HUDEP-2 (cell line): Measurements from ENCODE around the gene LRRC70.
"Not testable (repeated sequence)": the region's sequence is repeated elsewhere in the genome, so short reads cannot be mapped to it uniquely, and the experiment has no call there.

Experiments
- DNase-seq, 76 experiments: peaks; one replicate each; lab custom pipeline; 2025; ENCODE audit not compliant: unreplicated experiment in 76 of 76; lab: John Stamatoyannopoulos, UW

Gene LRRC70, protein sequence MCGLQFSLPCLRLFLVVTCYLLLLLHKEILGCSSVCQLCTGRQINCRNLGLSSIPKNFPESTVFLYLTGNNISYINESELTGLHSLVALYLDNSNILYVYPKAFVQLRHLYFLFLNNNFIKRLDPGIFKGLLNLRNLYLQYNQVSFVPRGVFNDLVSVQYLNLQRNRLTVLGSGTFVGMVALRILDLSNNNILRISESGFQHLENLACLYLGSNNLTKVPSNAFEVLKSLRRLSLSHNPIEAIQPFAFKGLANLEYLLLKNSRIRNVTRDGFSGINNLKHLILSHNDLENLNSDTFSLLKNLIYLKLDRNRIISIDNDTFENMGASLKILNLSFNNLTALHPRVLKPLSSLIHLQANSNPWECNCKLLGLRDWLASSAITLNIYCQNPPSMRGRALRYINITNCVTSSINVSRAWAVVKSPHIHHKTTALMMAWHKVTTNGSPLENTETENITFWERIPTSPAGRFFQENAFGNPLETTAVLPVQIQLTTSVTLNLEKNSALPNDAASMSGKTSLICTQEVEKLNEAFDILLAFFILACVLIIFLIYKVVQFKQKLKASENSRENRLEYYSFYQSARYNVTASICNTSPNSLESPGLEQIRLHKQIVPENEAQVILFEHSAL

GRCh38 chr5:62578540-62578939, at the start of gene LRRC70:
LRRC70 (plus strand) TSS chr5:62578819; CDS start chr5:62579439, 620 bp downstream.
- no peak for DNase-seq

GRCh38 chr5:62533597-62533996, 45.0 kb upstream of the LRRC70 start:
- no peak for DNase-seq

DNA sequence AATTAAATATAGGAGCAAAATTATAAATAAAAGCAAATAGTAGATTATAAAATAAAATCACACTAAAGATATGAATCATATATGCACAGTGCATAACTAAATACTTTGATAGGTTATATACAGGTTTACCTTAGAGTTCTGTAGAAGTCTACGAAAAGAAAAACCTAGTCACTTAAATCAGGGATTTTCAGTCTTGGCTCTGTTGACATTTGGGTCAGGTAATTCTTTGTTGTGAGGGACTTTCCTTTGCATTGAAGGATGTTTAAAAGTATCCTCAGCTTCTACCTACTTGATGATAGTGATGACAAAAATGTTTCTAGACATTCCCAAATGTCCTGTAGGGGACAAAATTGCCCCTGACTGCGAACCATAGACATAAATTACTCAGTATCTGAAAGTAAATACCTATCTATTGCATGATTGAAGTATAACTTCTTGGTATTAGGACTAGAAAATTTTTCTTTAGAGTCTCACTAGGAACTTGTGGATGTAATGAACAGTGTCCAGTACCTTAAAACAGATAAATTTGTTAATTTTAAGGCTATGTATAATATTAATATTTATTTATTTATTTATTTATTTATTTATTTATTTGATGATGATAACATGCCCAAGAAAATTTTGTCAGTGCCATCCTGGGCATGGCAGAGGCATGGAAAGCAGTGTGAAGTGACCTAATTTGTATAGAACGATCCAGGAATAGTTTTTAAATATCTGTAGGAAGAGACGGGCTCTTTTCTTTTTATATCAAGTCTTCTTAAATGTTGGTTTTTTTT, 44.0 kb upstream of the LRRC70 start:
- DNase-seq: no peak

DNA sequence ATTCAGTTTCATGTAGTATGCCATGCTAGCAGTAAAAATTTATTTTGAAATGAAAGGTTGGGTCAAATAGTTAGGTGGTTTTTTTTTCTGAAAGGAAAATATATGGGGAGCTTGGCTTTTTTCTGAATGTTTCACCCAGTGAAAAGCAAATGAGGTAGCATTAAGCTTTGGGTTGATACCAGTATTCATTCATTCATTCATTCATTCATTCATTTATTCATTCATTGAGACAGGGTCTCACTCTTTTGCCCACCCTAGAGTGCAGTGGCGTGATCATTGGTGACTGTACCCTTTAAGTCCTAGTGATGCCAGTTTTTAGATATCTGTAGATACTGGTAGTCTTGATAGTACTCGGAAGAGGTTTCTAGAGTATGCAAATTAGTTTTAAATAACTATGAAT, 42.4 kb upstream of the LRRC70 start:
- no peak for DNase-seq

DNA sequence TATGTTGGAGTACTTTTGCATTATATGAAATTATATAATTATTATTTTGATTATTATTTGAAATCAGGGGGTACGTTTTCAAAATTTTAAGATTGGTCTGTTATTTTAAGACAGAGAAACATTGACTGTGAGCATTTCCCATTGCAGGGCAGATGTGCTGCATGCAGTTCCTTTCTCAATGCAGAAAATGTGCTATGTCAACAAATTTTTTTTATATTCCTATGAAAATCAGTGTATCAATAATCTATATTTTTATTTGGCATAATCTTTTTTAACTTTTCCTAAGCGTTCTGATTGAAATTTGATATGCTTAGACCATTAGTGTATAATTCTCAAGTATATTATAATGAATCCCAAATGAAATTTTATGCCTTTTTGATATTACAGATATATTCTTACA, 41.8 kb upstream of the LRRC70 start:
- DNase-seq: no peak

DNA sequence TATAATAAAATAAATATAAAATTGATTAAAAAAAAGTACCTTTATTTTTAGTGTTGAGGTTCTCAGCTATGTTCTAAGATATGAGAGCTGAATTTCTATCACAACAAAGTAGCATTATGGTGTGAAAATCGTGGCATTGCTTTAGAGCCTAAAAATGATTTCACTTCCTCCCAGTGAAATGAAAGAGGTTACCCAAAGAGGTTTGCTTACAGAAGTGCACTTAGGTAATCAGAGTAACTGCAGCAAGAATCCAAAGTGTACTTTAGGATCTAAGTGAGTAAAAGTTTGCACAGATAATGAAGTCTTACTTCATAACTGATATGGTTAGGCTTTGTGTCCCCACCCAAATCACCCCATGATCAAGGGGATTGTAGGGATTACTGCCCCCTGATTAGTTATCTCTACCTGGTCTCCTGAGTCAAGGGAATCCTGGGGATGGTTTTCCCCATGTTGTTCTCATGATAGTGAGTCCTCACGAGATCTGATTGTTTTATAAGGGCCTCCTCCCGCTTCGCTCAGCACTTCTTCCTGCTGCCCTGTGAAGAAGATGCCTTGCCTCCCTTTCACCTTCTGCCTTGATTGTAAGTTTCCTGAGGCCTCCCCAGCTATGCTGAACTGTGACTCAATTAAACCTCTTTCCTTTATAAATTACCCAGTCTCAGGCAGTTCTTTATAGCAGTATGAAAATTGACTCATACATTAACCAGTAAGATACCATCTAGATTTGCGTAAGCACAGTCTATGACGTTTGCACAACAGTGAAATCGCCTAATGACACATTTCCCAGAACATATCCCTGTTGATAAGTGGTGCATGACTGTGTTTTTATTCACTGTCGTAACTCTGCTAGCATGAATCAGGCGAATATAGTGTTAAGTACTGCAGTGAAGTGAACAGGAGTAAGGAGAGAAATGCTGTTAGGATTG, 40.3 kb upstream of the LRRC70 start:
- peak in 2 of 76 experiments; percentile 1 to 13 for DNase-seq

GRCh38 chr5:62542720-62543119, 35.9 kb upstream of the LRRC70 start:
- no peak for DNase-seq

DNA sequence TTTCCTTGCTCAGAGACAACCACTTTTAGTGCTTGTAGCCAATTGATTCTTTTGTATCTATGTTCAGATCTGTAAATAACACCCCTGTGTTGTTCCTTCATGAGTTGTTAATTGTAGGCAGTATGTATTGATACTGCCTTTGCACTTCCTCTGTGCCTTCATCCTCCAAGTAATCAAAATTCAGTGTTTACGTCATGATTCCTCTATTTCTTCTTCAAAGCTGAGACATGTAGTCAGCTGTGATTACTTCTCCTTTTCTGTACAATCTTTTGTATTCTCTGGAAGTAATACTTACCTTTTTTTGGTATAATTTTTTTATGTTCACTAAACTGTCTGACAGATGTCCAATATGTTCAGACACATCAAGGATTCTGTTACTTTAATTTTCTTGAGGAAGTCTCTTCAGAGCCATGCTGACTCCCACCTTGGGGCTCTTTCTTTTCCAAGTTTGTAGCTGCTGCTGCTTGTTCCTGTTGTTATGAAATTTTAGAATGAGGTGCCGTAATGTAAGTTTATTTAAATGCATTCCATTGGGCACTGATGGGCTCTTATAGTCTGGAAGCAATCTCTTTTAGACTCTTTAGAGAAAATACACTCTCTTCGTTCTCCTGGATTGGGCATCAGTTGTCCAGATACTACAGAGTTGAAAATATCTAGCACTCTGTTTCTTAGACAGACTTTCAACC, 30.5 kb upstream of the LRRC70 start:
- no peak for DNase-seq

- DNase-seq: no peak
Observed at GRCh38 chr5:62550103-62550502, 28.5 kb upstream of the LRRC70 start.

GRCh38 chr5:62555930-62556329, 22.7 kb upstream of the LRRC70 start:
- no peak for DNase-seq

GRCh38 chr5:62558941-62559340, 19.7 kb upstream of the LRRC70 start:
- no peak for DNase-seq

DNA sequence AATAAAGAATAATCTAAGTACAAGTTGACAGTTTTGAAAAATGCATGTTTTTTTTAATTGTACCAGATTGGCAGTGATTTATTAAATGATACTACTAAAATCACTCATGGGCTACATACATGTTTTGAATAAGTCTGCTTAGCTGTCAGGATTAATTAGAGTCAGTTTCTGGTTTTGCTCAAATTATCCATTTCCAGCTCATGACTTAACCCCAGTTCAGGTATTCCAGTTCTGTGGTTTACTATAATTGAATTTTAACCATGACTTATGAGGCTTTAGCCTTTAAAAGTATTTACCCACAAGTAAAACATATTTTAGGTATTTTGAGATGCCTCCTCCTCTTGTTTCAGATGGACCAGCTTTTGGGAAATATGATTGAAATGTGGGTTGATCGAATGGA, 17.8 kb upstream of the LRRC70 start:
- DNase-seq: no peak

DNA sequence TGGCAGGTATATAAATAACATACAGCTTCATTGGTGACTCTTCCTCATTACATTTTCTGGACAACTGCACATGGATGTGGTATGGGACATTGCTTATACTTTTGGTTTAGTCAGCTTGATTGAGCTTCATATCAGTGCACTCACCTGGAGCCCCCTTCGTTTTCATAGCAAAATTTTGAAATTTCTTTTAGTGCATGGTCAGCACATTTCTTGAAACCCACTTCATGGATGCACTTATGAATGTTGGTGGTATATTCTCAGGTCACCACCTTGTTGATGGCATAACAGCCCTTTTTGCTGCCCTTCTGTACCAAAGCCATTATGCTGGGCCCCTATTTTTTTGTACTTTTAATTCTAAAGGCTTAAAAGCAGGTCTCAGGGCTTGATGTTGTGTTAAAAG, 16.7 kb upstream of the LRRC70 start:
- DNase-seq: no peak

DNA sequence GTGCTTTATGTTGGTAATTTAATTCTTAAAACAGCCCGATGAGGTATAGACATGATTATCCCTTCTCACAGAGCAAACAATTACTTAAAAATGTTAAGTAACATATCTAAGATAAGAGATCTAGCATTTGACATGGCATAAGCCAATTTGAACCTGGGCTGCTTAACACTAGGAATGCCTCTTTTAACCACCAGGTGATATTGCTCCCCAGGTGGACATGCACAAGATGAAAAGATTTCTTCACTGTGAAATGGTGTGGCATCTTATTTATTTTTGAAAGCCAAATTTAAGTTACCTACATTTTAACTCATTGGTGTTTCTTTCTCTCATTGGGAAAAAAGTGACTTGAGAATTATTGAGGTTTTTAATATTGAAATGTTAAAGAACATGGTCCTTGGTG, 15.8 kb upstream of the LRRC70 start:
- DNase-seq: no peak

DNA sequence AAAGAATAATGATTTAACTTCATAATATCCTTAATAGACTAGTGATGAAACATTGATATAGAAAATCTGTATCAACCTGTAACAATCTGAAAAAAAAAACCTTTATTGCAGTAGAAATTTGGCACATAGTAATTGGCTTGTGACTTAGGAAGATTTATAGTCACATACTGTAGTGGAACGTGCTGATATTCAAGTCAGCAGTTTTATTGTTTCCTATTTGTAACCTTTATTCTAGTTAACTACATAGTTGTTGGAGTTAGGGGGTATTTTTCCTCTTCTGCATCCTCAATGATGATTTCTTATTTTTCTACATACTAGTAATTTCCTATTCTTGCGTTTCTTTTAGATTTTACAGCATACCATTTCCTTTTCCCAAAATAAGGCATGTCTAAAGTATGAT, 14.5 kb upstream of the LRRC70 start:
- DNase-seq: no peak

GRCh38 chr5:62565740-62566139, 12.9 kb upstream of the LRRC70 start:
- DNase-seq: not testable (repeated sequence)

- no peak for DNase-seq
Observed at GRCh38 chr5:62568143-62568542, 10.5 kb upstream of the LRRC70 start.

DNA sequence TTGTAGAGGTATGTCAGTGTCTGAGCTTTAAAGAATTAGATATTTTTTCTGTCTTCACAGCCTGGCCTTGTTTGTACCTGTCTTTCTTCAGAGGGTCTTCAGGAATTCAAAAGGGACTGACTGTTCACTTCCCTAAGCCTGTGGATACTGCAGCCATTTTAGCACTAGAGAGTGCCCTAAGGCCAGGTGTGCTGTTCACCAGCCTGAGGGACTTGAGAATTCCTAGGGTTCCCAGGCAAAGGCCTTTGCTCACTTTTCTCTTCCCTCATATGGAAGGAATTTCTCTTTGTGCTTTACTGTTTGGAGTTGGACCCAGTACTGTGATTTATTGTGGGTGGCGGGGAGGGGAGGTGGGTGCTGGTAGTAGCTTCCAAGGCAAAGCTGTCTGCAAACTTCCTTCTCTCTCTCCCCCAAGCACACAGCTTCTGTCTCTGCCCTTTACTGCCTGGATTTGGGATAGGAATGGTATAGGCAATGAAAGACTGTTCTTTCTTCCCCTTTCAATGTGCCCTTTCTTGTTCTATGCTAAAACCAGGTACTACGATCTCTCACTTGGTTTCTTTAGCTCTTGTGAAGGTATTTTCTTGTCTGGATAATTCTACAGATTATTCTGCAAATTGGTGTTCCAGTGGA, 9.7 kb upstream of the LRRC70 start:
- no peak for DNase-seq

GRCh38 chr5:62569470-62569869, 9.1 kb upstream of the LRRC70 start:
- no peak for DNase-seq
